Mesendoderm (in vitro differentiated cells): Measurements from ENCODE around the gene IKZF2.

ENCODE experiments used
- DNase-seq: peaks from one replicate; pipeline ENCODE4 v3.0.0; 2013
- H2AK5ac ChIP-seq: 2 replicates; pipeline ENCODE4 v1.6.1; 2013; ENCODE audit warnings: low read length, inconsistent platforms
- H2BK120ac ChIP-seq: 2 replicates; pipeline ENCODE4 v1.6.1; 2013; ENCODE audit warnings: low read depth, mild to moderate bottlenecking, low read length, moderate library complexity, mixed read lengths
- H2BK15ac ChIP-seq: replicated peaks from 2 replicates; pipeline ENCODE4 v1.6.1; 2013; ENCODE audit warnings: low read depth, mild to moderate bottlenecking, moderate library complexity
- H2BK5ac ChIP-seq: 2 replicates; pipeline ENCODE4 v1.6.1; 2013; ENCODE audit warnings: low read length, inconsistent platforms
- H3K18ac ChIP-seq: 2 replicates; pipeline ENCODE4 v1.6.1; 2013; ENCODE audit warnings: mild to moderate bottlenecking, low read length, mixed read lengths
- H3K23ac ChIP-seq: one replicate; pipeline ENCODE4 v1.6.1; 2013; ENCODE audit warnings: low read length
- H3K27ac ChIP-seq: 2 replicates; pipeline ENCODE4 v1.5.1; 2013; ENCODE audit warnings: low read depth, mild to moderate bottlenecking, inconsistent platforms, low read length, moderate library complexity
- H3K27me3 ChIP-seq: 2 replicates; pipeline ENCODE4 v1.6.1; 2013; ENCODE audit warnings: low read length, control low read depth, mild to moderate bottlenecking, inconsistent platforms; ENCODE audit not compliant: insufficient read depth, poor library complexity
- H3K36me3 ChIP-seq: 2 replicates; pipeline ENCODE4 v1.6.1; 2013; ENCODE audit warnings: low read length, inconsistent platforms; ENCODE audit not compliant: control insufficient read depth, insufficient read depth
- H3K4ac ChIP-seq: one replicate; pipeline ENCODE4 v1.6.1; 2013; ENCODE audit warnings: low read depth, mild to moderate bottlenecking, low read length, moderate library complexity
- H3K4me1 ChIP-seq: 2 replicates; pipeline ENCODE4 v1.6.1; 2013; ENCODE audit warnings: low read depth, low read length, inconsistent platforms; ENCODE audit not compliant: control insufficient read depth
- H3K4me2 ChIP-seq: 2 replicates; pipeline ENCODE4 v1.6.1; 2013; ENCODE audit warnings: low read length
- H3K4me3 ChIP-seq: 2 replicates; pipeline ENCODE4 v1.5.1; 2013; ENCODE audit warnings: mild to moderate bottlenecking, low read length
- H3K56ac ChIP-seq: one replicate; pipeline ENCODE4 v1.6.1; 2013; ENCODE audit warnings: low read length
- H3K79me1 ChIP-seq: 2 replicates; pipeline ENCODE4 v1.6.1; 2013; ENCODE audit warnings: low read length, inconsistent platforms
- H3K79me2 ChIP-seq: 2 replicates; pipeline ENCODE4 v1.6.1; 2013; ENCODE audit warnings: mild to moderate bottlenecking, low read length; ENCODE audit not compliant: control insufficient read depth, insufficient read depth
- H3K9ac ChIP-seq: 2 replicates; pipeline ENCODE4 v1.6.1; 2013; ENCODE audit warnings: low read length, inconsistent platforms
- H4K5ac ChIP-seq: one replicate; pipeline ENCODE4 v1.6.1; 2013; ENCODE audit warnings: low read length
- H4K8ac ChIP-seq: one replicate; pipeline ENCODE4 v1.6.1; 2013; ENCODE audit warnings: low read depth, mild to moderate bottlenecking, control low read depth, low read length, moderate library complexity
- WGBS: extraction: QIAGEN DNeasy Blood & Tissue Kit; methylation state at CpG from one replicate; pipeline ENCODE4 v1.1.7; 2013; ENCODE audit warnings: low lambda C conversion rate, missing lambda C conversion rate; ENCODE audit not compliant: insufficient coverage; ENCODE audit errors: extremely low coverage; 5-methylcytosine and 5-hydroxymethylcytosine counted together

Gene IKZF2

DNA sequence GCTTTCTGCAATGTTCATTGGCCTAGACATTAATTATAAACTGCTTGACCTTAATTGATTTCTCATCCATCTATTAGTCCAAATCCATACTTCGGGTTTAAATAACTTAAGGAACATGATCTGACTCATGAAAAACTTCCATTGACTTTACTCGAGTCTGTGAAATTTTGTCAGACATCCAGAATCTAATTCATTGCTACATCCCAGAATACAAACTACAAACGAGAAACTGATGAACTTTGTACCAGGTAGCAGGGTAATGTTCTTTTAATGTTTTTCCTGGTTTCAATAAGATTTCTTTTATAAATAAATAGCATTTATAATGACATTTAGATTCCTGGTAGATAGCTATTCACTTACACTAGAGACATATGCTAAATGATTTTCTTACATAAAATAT is 36.0 kb upstream of the IKZF2 start:
- Histone ChIP-seq H3K4ac (no peak overlapping the region), H3K4me3 (no peak overlapping the region), H3K79me1 (no peaks in the 10 kb centered on the region), H3K56ac (no peak overlapping the region), H3K4me1 (no peaks in the 10 kb centered on the region), H2BK5ac (no peak overlapping the region), H4K5ac (no peak overlapping the region), H3K36me3 (no peaks in the 10 kb centered on the region), H3K18ac (no peak overlapping the region), H3K27me3 (no peaks in the 10 kb centered on the region), H3K79me2 (no peaks in the 10 kb centered on the region), H3K27ac (no peak overlapping the region), H3K23ac (no peak overlapping the region), H2AK5ac (no peak overlapping the region), H4K8ac (no peak overlapping the region), H3K9ac (no peak overlapping the region), H2BK120ac (no peak overlapping the region), H3K4me2 (no peak overlapping the region), H2BK15ac (no peak overlapping the region)
- WGBS: no CpG with 5 or more reads among the region's 3 CpGs
- DNase-seq: no peak

DNA sequence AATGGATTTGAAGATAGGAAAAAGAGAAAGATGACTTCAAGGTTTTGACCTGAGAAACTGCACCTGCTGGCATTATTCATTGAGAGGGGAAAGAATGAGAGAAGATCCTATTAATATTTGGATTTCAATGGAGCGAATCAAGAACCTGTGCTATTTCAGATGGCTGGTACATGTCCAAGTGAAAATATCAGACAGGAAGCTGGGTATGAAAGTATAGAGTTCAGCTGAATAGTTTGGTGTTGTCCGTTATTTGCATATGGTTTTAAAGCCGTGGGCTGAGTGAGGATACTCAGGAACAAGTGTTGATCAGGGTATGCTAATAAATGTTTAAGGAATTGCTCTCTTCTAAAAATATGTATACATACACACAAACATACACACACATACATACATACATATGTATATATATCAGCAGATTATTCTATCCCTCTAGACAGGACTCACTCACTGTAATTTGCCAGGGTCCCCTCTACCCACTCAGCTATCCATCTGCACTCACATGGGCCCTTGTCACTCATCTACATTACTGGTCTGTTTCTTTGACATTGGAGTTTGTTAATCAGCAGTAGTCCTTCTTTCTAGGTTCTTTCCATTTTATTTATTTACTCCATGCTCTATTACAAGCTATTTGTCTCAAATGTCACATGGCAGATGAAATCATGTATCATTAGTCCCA is 33.9 kb upstream of the IKZF2 start:
- Histone ChIP-seq H2BK120ac (no peak overlapping the region), H3K9ac (no peak overlapping the region), H3K27ac (no peak overlapping the region), H4K5ac (no peak overlapping the region), H3K23ac (no peak overlapping the region), H2BK5ac (no peak overlapping the region), H3K4me3 (no peak overlapping the region), H3K79me1 (no peaks in the 10 kb centered on the region), H2BK15ac (no peak overlapping the region), H3K79me2 (no peaks in the 10 kb centered on the region), H3K4me2 (no peak overlapping the region), H3K27me3 (no peaks in the 10 kb centered on the region), H3K36me3 (no peaks in the 10 kb centered on the region), H4K8ac (no peak overlapping the region), H2AK5ac (no peak overlapping the region), H3K4ac (no peak overlapping the region), H3K4me1 (no peaks in the 10 kb centered on the region), H3K56ac (no peak overlapping the region), H3K18ac (no peak overlapping the region)
- DNase-seq: no peak
- WGBS: no CpG with 5 or more reads among the region's 3 CpGs

GRCh38 chr2:213181712-213182111 is 30.3 kb upstream of the IKZF2 start:
- DNase-seq: no peak
- Histone ChIP-seq H4K8ac (no peak overlapping the region), H3K9ac (no peak overlapping the region), H3K79me1 (no peaks in the 10 kb centered on the region), H3K4me1 (no peaks in the 10 kb centered on the region), H3K79me2 (no peaks in the 10 kb centered on the region), H3K27ac (no peak overlapping the region), H3K4me2 (no peak overlapping the region), H3K23ac (no peak overlapping the region), H2BK15ac (no peak overlapping the region), H4K5ac (no peak overlapping the region), H2BK120ac (no peak overlapping the region), H3K18ac (no peak overlapping the region), H2BK5ac (no peak overlapping the region), H3K27me3 (no peaks in the 10 kb centered on the region), H2AK5ac (no peak overlapping the region), H3K56ac (no peak overlapping the region), H3K36me3 (no peaks in the 10 kb centered on the region), H3K4ac (no peak overlapping the region), H3K4me3 (no peak overlapping the region)

DNA sequence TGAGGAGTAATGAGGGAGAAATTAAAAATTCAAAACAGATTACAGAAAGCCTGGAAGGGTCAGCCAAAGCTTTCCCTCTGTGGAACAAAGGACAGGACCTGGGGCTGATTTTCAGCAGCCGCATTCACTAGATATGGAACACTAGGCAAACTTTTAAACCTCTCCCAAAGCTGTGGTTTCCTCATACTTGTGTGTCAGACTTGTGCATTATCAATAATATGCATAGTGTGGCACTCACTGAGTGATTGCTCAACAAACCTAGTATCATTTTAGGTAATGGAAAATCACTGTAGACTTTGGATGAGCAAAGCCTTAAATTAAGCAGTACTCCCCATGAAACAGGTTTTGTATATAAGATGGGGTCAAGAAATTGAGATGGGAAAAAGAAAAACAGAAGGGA is 26.3 kb upstream of the IKZF2 start:
- Histone ChIP-seq H3K56ac (no peak overlapping the region), H3K4me3 (no peak overlapping the region), H3K4me1 (no peaks in the 10 kb centered on the region), H3K79me1 (no peaks in the 10 kb centered on the region), H3K9ac (no peak overlapping the region), H3K27ac (no peak overlapping the region), H4K5ac (no peak overlapping the region), H4K8ac (no peak overlapping the region), H3K4me2 (no peak overlapping the region), H3K18ac (no peak overlapping the region), H3K27me3 (no peaks in the 10 kb centered on the region), H3K23ac (no peak overlapping the region), H3K79me2 (no peaks in the 10 kb centered on the region), H2AK5ac (no peak overlapping the region), H2BK15ac (no peak overlapping the region), H3K4ac (no peak overlapping the region), H2BK120ac (no peak overlapping the region), H3K36me3 (no peaks in the 10 kb centered on the region), H2BK5ac (no peak overlapping the region)
- DNase-seq: no peak
- no CpG with 5 or more reads among the region's 1 CpG for WGBS

DNA sequence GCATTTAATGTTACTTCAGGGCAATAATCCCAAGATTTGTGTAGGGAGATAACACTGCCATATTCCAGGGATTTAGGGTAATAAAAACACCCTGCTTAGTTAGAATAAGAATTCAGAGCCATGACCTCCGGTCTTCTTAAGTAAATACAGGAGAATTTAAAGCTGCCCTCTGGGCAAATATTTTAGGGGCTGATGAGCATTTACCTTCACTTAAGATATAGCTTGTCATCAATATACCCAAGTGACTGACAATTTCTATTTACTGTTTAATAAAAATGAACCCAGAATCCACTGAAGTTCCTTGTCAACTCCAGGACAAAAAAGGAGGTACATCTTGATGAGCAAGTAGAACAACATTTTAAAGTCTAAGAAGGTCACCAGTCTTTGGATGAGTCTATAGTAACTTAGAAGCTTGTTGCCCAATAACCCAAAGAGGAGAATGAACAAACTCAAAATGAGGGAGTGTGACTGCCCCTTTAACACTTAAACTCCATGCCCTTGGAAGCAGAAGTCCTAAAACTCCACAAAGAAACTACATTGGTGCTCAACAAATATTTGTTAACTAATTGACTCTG is 24.3 kb upstream of the IKZF2 start:
- no peak overlapping the region for H2BK120ac ChIP-seq
- no peak overlapping the region for H3K4me3 ChIP-seq
- no peaks in the 10 kb centered on the region for H3K4me1 ChIP-seq
- no CpG with 5 or more reads among the region's 1 CpG for WGBS
- peak; percentile 26 for DNase-seq
- no peak overlapping the region for H2BK15ac ChIP-seq
- H3K4me2 ChIP-seq: no peak overlapping the region
- no peaks in the 10 kb centered on the region for H3K79me2 ChIP-seq
- no peak overlapping the region for H4K8ac ChIP-seq
- H4K5ac ChIP-seq: no peak overlapping the region
- H3K36me3 ChIP-seq: no peaks in the 10 kb centered on the region
- no peaks in the 10 kb centered on the region for H3K79me1 ChIP-seq
- no peak overlapping the region for H3K56ac ChIP-seq
- H2AK5ac ChIP-seq: no peak overlapping the region
- H3K23ac ChIP-seq: no peak overlapping the region
- H3K18ac ChIP-seq: no peak overlapping the region
- H3K27me3 ChIP-seq: no peaks in the 10 kb centered on the region
- no peak overlapping the region for H3K4ac ChIP-seq
- H3K27ac ChIP-seq: no peak overlapping the region
- no peak overlapping the region for H2BK5ac ChIP-seq
- H3K9ac ChIP-seq: no peak overlapping the region

DNA sequence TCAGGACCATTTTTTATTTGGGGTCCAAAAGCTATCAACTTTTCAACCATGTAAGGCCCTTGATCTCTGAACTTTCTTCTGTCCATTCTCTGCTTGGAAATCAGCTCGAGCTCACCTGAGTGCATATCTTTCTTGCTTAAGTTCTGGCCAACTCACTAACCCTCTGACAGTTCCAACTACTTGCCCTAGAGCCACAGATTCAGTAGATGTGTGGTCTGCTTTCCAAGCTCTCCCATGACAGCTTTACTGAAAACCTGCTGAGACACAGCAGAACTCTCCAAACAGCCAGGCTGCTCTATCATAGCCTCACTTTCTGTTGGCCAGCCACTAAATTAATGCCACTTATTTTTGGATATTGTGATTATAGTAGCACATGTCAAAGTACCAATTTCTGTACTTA is 21.2 kb upstream of the IKZF2 start:
- Histone ChIP-seq H3K4me2 (no peak overlapping the region), H3K56ac (no peak overlapping the region), H2BK5ac (no peak overlapping the region), H3K27ac (no peak overlapping the region), H2BK120ac (no peak overlapping the region), H3K4me1 (no peaks in the 10 kb centered on the region), H3K9ac (no peak overlapping the region), H3K18ac (no peak overlapping the region), H2AK5ac (no peak overlapping the region), H3K36me3 (no peaks in the 10 kb centered on the region), H2BK15ac (no peak overlapping the region), H4K8ac (no peak overlapping the region), H3K23ac (no peak overlapping the region), H3K4me3 (no peak overlapping the region), H3K27me3 (no peaks in the 10 kb centered on the region), H3K4ac (no peak overlapping the region), H3K79me1 (no peaks in the 10 kb centered on the region), H3K79me2 (no peaks in the 10 kb centered on the region), H4K5ac (no peak overlapping the region)
- no CpG with 5 or more reads among the region's 1 CpG for WGBS
- no peak for DNase-seq
